PC-9 (cell line): ENCODE measurements around the gene DAZAP2. TPM values are rescaled to one million over a fixed set of nuclear protein-coding genes. Genes with fewer than 3 reads are reported as not detected.
"Not testable (repeated sequence)": the region's sequence is repeated elsewhere in the genome, so short reads cannot be mapped to it uniquely, and the experiment has no call there.

Experiments used
- BruUV-seq: library from RNA; stranded (reverse); fragments of 400-500 nt; replicated peaks from 2 replicates; lab custom pipeline; 2021; lab: Mats Ljungman, UMichigan
- CTCF ChIA-PET: fragments of 300-600 bp; sonication (Branson Sonifier 250); formaldehyde crosslinking; loops from one replicate; lab custom pipeline; 2022; ENCODE audit warnings: antibody characterized with exemption; lab: Charles Lee
- POLR2A ChIA-PET: fragments of 300-600 bp; sonication (Branson Sonifier 250); formaldehyde crosslinking; loops from one replicate; lab custom pipeline; 2022; ENCODE audit warnings: antibody characterized with exemption; ENCODE audit not compliant: unreplicated experiment; lab: Charles Lee
- DNase-seq, 2 experiments: peaks; one replicate each; pipeline versions ENCODE4 v3.0.0 to v3.0.0-alpha.2; 2015 to 2022; ENCODE audit warnings: mixed read lengths in 1 of 2
- H2AFZ ChIP-seq: fragments of 200-600 bp; sonication (generic); 2 replicates; pipeline ENCODE4 v1.8.1; 2017; ENCODE audit warnings: antibody characterized with exemption
- H3F3A ChIP-seq: fragments of 200-600 bp; sonication (generic); 2 replicates; pipeline ENCODE4 v1.8.1; 2017; ENCODE audit warnings: antibody characterized with exemption, mild to moderate bottlenecking, low read depth; ENCODE audit not compliant: insufficient read depth
- H3K27ac ChIP-seq: fragments of 200-600 bp; sonication (generic); 2 replicates; pipeline ENCODE4 v1.6.1; 2016; ENCODE audit warnings: mixed run types
- H3K27me3 ChIP-seq: fragments of 200-600 bp; sonication (generic); 2 replicates; pipeline ENCODE4 v1.6.1; 2016; ENCODE audit warnings: low read depth, mixed run types; ENCODE audit not compliant: insufficient read depth
- H3K36me3 ChIP-seq: fragments of 200-600 bp; sonication (generic); 2 replicates; pipeline ENCODE4 v1.6.1; 2016; ENCODE audit warnings: low read depth, mixed run types
- H3K4me1 ChIP-seq: fragments of 200-600 bp; sonication (generic); replicated peaks from 2 replicates; pipeline ENCODE4 v1.6.1; 2016; ENCODE audit warnings: mixed run types; ENCODE audit not compliant: insufficient read depth
- H3K4me2 ChIP-seq: fragments of 200-600 bp; sonication (generic); 2 replicates; pipeline ENCODE4 v1.6.1; 2017; ENCODE audit warnings: mixed run types
- H3K4me3 ChIP-seq: fragments of 200-600 bp; sonication (generic); 2 replicates; pipeline ENCODE4 v1.6.1; 2016; ENCODE audit warnings: mixed run types
- H3K79me2 ChIP-seq: fragments of 200-600 bp; sonication (generic); 2 replicates; pipeline ENCODE4 v1.6.1; 2017; ENCODE audit warnings: low read depth, mixed run types
- H3K9me2 ChIP-seq: fragments of 200-600 bp; sonication (generic); 2 replicates; pipeline ENCODE4 v1.8.1; 2017; ENCODE audit warnings: mild to moderate bottlenecking; ENCODE audit not compliant: insufficient read depth
- H3K9me3 ChIP-seq: fragments of 200-600 bp; sonication (generic); 2 replicates; pipeline ENCODE4 v1.8.1; 2016; ENCODE audit warnings: low read depth; ENCODE audit not compliant: insufficient read depth
- H4K20me1 ChIP-seq: fragments of 200-600 bp; sonication (generic); 2 replicates; pipeline ENCODE4 v1.8.1; 2017; ENCODE audit not compliant: insufficient read depth
- CTCF ChIP-seq: fragments of 200-600 bp; sonication (generic); conservative IDR thresholded peaks from 2 replicates; pipeline ENCODE4 v1.6.1; 2017; ENCODE audit warnings: mixed run types, antibody characterized with exemption, mild to moderate bottlenecking, moderate library complexity
- EZH2 ChIP-seq: fragments of 200-600 bp; sonication (generic); IDR thresholded peaks from 2 replicates; pipeline ENCODE4 v1.8.0; 2017; ENCODE audit warnings: antibody characterized with exemption, low read depth
- intact Hi-C: fragments of 100-400 bp; cut with micrococcal nuclease; formaldehyde crosslinking; loops from one replicate; pipeline ENCODE4 v1.10.0; 2022; ENCODE audit not compliant: unreplicated experiment
- total RNA-seq: library from RNA; stranded (reverse); gene quantifications from 2 replicates; pipeline ENCODE4 v1.2.3, GENCODE V29; 2021

Gene DAZAP2
- total RNA-seq, 1 experiment from 2014 or later, result 154 TPM

- Histone ChIP-seq H3K4me1 (peaks cover 38% of the 10 kb centered on the region), H3K9me3 (no peaks in the 10 kb centered on the region), H3K9me2 (no peaks in the 10 kb centered on the region), H4K20me1 (no peaks in the 10 kb centered on the region), H3K27me3 (no peaks in the 10 kb centered on the region), H3K79me2 (peaks cover 38% of the 10 kb centered on the region), H3F3A (peaks cover 31% of the 10 kb centered on the region), H3K27ac (peak overlapping the region; percentile 95), H3K36me3 (peaks cover 7% of the 10 kb centered on the region; the same call in 1 of the 2 replicates), H2AFZ (peak overlapping the region; percentile 85), H3K4me3 (peak overlapping the region; percentile 91), H3K4me2 (peak overlapping the region; percentile 98)
- POLR2A ChIA-PET, result interaction anchor here (0.5 to 0.8 kb wide), 5 partner anchors 37 to 1017 kb away, joined by 3 to 6 read pairs (median 4); no protein-coding TSS in a partner anchor
- TF ChIP-seq EZH2 (no peak), CTCF (no peak)
- CTCF ChIA-PET, result interaction anchor here (0.6 to 2.4 kb wide), 2 partner anchors 26 to 70 kb away, joined by 6 to 10 read pairs; no protein-coding TSS in a partner anchor
- intact Hi-C loops, result loop anchor here (5.0 kb wide), 1 partner anchor 56 kb away; no protein-coding TSS in a partner anchor
- peak in 1 of 2 experiments; percentile 95 for DNase-seq
- BruUV-seq, result no TSS peak
These were observed 32.4 kb downstream of the DAZAP2 start for GRCh38 chr12:51270951-51271518.

- H3K27ac ChIP-seq, H3K36me3 ChIP-seq, H3K4me3 ChIP-seq, CTCF ChIA-PET, DNase-seq, H2AFZ ChIP-seq, H3K27me3 ChIP-seq, H3K9me2 ChIP-seq, H3K4me2 ChIP-seq, H4K20me1 ChIP-seq, BruUV-seq, H3K9me3 ChIP-seq: not testable (repeated sequence)
- peaks cover 21% of the 10 kb centered on the region for H3K79me2 ChIP-seq
- peaks cover 31% of the 10 kb centered on the region for H3F3A ChIP-seq
- POLR2A ChIA-PET, result interaction anchor here (0.7 kb wide), 1 partner anchor 64 kb away, joined by 4 read pairs; no protein-coding TSS in a partner anchor
- peaks cover 31% of the 10 kb centered on the region for H3K4me1 ChIP-seq
- intact Hi-C loops, result loop anchor here (5.0 kb wide), 1 partner anchor 54 kb away; no protein-coding TSS in a partner anchor
These were observed 34.2 kb downstream of the DAZAP2 start for GRCh38 chr12:51272810-51273209.

GRCh38 chr12:51275088-51275487 is 36.5 kb downstream of the DAZAP2 start:
- CTCF ChIA-PET, result no interaction called here
- no TSS peak for BruUV-seq
- no peaks in the 10 kb centered on the region for H3K36me3 ChIP-seq
- 0 out of 2 replicates have a peak, but pooled peaks cover 3% of the 10 kb centered on the region for H3K79me2 ChIP-seq
- H3K9me2 ChIP-seq, result no peaks in the 10 kb centered on the region
- H2AFZ ChIP-seq, result no peak overlapping the region
- H3K27me3 ChIP-seq, result no peaks in the 10 kb centered on the region
- peaks cover 21% of the 10 kb centered on the region for H3K4me1 ChIP-seq
- no peak overlapping the region for H3K4me3 ChIP-seq
- no peak for TF ChIP-seq CTCF
- no peak for TF ChIP-seq EZH2
- H3K4me2 ChIP-seq, result no peak overlapping the region
- no peaks in the 10 kb centered on the region for H4K20me1 ChIP-seq
- intact Hi-C loops, result no loop called here
- H3F3A ChIP-seq, result peaks cover 20% of the 10 kb centered on the region
- DNase-seq, result no peak
- no peaks in the 10 kb centered on the region for H3K9me3 ChIP-seq
- H3K27ac ChIP-seq, result no peak overlapping the region
- POLR2A ChIA-PET, result no interaction called here
